CD4-positive, alpha-beta T cell (primary cell): ENCODE measurements around the gene TP53INP2. TPM values are rescaled to one million over a fixed set of nuclear protein-coding genes. Genes with fewer than 3 reads are reported as not detected.
"Not testable (repeated sequence)": the region's sequence is repeated elsewhere in the genome, so short reads cannot be mapped to it uniquely, and the experiment has no call there.

ENCODE experiments used
- ATAC-seq: fragments of 200-7000 bp; cut with Tn5 transposase; one replicate; pipeline ENCODE4 v1.10.0; 2022; ENCODE audit warnings: mild to moderate bottlenecking; ENCODE audit not compliant: poor library complexity
- CTCF ChIA-PET: fragments of 350-600 bp; sonication (Branson Sonifier 250); formaldehyde crosslinking; loops from one replicate; lab custom pipeline; 2021; ENCODE audit warnings: antibody characterized with exemption, inconsistent platforms; lab: Charles Lee
- POLR2A ChIA-PET: fragments of 350-600 bp; sonication (Branson Sonifier 250); formaldehyde crosslinking; loops from one replicate; lab custom pipeline; 2021; ENCODE audit warnings: antibody characterized with exemption, inconsistent platforms; lab: Charles Lee
- DNase-seq, 14 experiments: peaks; one replicate each; pipeline ENCODE4 v3.0.0-alpha.2; 2013 to 2020; ENCODE audit warnings: mixed read lengths in 2 of 14
- H3K27ac ChIP-seq, 2 donors: one replicate each; pipeline versions ENCODE4 v1.5.1 to v1.7.0; 2013; ENCODE audit warnings: low read length in 2 of 2, low read depth in 1 of 2, mild to moderate bottlenecking in 1 of 2
- H3K27me3 ChIP-seq, 2 experiments: 1 replicate in 1 of 2; 2 replicates in 1 of 2; pipeline versions ENCODE4 v1.6.1 to v1.7.0; 2013; ENCODE audit warnings: low read length in 2 of 2, control low read depth in 1 of 2, mild to moderate bottlenecking in 1 of 2, moderate library complexity in 1 of 2; ENCODE audit not compliant: insufficient read depth in 2 of 2, control insufficient read depth in 1 of 2
- H3K36me3 ChIP-seq: one replicate; pipeline ENCODE4 v1.6.1; 2013; ENCODE audit warnings: low read length, control low read depth; ENCODE audit not compliant: insufficient read depth
- H3K4me1 ChIP-seq: one replicate; pipeline ENCODE4 v1.6.1; 2013; ENCODE audit warnings: low read length, control low read depth; ENCODE audit not compliant: insufficient read depth
- H3K4me3 ChIP-seq: one replicate; pipeline ENCODE4 v1.5.1; 2013; ENCODE audit warnings: mild to moderate bottlenecking, low read length, moderate library complexity
- H3K9me3 ChIP-seq, 2 experiments: 1 replicate in 1 of 2; 2 replicates in 1 of 2; pipeline versions ENCODE4 v1.6.1 to v1.7.0; 2013; ENCODE audit warnings: low read length in 2 of 2, mild to moderate bottlenecking in 2 of 2, control low read depth in 1 of 2, moderate library complexity in 1 of 2; ENCODE audit not compliant: control insufficient read depth in 1 of 2, insufficient read depth in 1 of 2
- H3K27ac Mint-ChIP-seq: one replicate; pipeline ENCODE4 v1.8.0; 2020; ENCODE audit warnings: mixed read lengths
- H3K27me3 Mint-ChIP-seq: one replicate; pipeline ENCODE4 v1.8.0; 2021; ENCODE audit warnings: mixed read lengths
- H3K36me3 Mint-ChIP-seq: one replicate; pipeline ENCODE4 v1.8.0; 2021; ENCODE audit warnings: low read depth, mixed read lengths
- H3K4me1 Mint-ChIP-seq: one replicate; pipeline ENCODE4 v1.8.0; 2021; ENCODE audit warnings: low read depth, mixed read lengths
- H3K4me3 Mint-ChIP-seq: one replicate; pipeline ENCODE4 v1.8.0; 2020; ENCODE audit warnings: mild to moderate bottlenecking, mixed read lengths
- H3K9me3 Mint-ChIP-seq: one replicate; pipeline ENCODE4 v1.8.0; 2020; ENCODE audit warnings: mixed read lengths
- CTCF ChIP-seq: fragments of 200-600 bp; IDR thresholded peaks from one replicate; pipeline ENCODE4 v1.8.0; 2022; ENCODE audit warnings: antibody characterized with exemption, mild to moderate bottlenecking
- intact Hi-C, 2 experiments: fragments of 100-400 bp; cut with DNase I in 1 of 2; cut with micrococcal nuclease in 1 of 2; formaldehyde crosslinking; loops; one replicate each; pipeline versions ENCODE4 v1.15.1 to v1.9.0; 2023 to 2025; cut with DNase I, micrococcal nuclease
- total RNA-seq, 174 experiments: library from RNA in 2 of 174; stranded (reverse) in 2 of 174; gene quantifications; one replicate each; pipeline ENCODE4 v1.2.3 and lab custom pipeline; 2021 to 2026

TP53INP2 gene
- total RNA-seq, 2 experiments from 2014 or later: 65.8 to 72.7 TPM

GRCh38 chr20:34720266-34720665 lies 16.1 kb downstream of the TP53INP2 start:
- Histone ChIP-seq H3K27ac (no peak overlapping the region), H3K4me3 (no peak overlapping the region), H3K4me1 (no peaks in the 10 kb centered on the region), H3K27me3 (no peaks in the 10 kb centered on the region), H3K36me3 (peaks cover 33% of the 10 kb centered on the region), H3K9me3 (no peaks in the 10 kb centered on the region)
- ATAC-seq (no peak), DNase-seq (no peak)
- intact Hi-C loops: no loop called here
- no peaks in the 10 kb centered on the region for H3K4me1 Mint-ChIP-seq
- H3K27ac Mint-ChIP-seq: no peak overlapping the region
- no peak for TF ChIP-seq CTCF
- H3K36me3 Mint-ChIP-seq: peaks cover 60% of the 10 kb centered on the region
- H3K4me3 Mint-ChIP-seq: no peak overlapping the region
- POLR2A ChIA-PET: interaction anchor here (1.0 kb wide), 1 partner anchor 43 kb away, joined by 3 read pairs; the partner anchor contains the start of gene PIGU
- H3K9me3 Mint-ChIP-seq: no peaks in the 10 kb centered on the region
- CTCF ChIA-PET: interaction anchor here (0.5 to 0.9 kb wide), 2 partner anchors 10 to 414 kb away, joined by 3 read pairs; no protein-coding TSS in a partner anchor
- no peaks in the 10 kb centered on the region for H3K27me3 Mint-ChIP-seq

GRCh38 chr20:34722560-34722959 lies 18.4 kb downstream of the TP53INP2 start:
- H3K27me3 ChIP-seq, H3K4me1 ChIP-seq, H3K9me3 Mint-ChIP-seq, DNase-seq, H3K9me3 ChIP-seq, intact Hi-C loops, H3K27ac Mint-ChIP-seq, H3K27ac ChIP-seq, ATAC-seq, H3K4me1 Mint-ChIP-seq, H3K4me3 Mint-ChIP-seq, POLR2A ChIA-PET, H3K27me3 Mint-ChIP-seq, H3K4me3 ChIP-seq: not testable (repeated sequence)
- CTCF ChIA-PET: interaction anchor here (1.4 kb wide), 1 partner anchor 47 kb away, joined by 3 read pairs; no protein-coding TSS in a partner anchor
- peaks cover 43% of the 10 kb centered on the region for H3K36me3 ChIP-seq
- peaks cover 74% of the 10 kb centered on the region for H3K36me3 Mint-ChIP-seq

- ATAC-seq (no peak), DNase-seq (no peak)
- Histone ChIP-seq H3K27ac (no peak overlapping the region), H3K36me3 (peaks cover 42% of the 10 kb centered on the region), H3K4me1 (no peaks in the 10 kb centered on the region), H3K4me3 (no peak overlapping the region), H3K9me3 (no peaks in the 10 kb centered on the region), H3K27me3 (no peaks in the 10 kb centered on the region)
- peaks cover 75% of the 10 kb centered on the region for H3K36me3 Mint-ChIP-seq
- intact Hi-C loops: no loop called here
- no peak for TF ChIP-seq CTCF
- H3K27ac Mint-ChIP-seq: no peak overlapping the region
- no peaks in the 10 kb centered on the region for H3K27me3 Mint-ChIP-seq
- no peaks in the 10 kb centered on the region for H3K9me3 Mint-ChIP-seq
- H3K4me3 Mint-ChIP-seq: no peak overlapping the region
- POLR2A ChIA-PET: interaction anchor here (0.7 kb wide), 1 partner anchor 322 kb away, joined by 4 read pairs; no protein-coding TSS in a partner anchor
- no peaks in the 10 kb centered on the region for H3K4me1 Mint-ChIP-seq
- CTCF ChIA-PET: no interaction called here
These were observed 20.0 kb downstream of the TP53INP2 start for GRCh38 chr20:34724172-34724571.

GRCh38 chr20:34729416-34729815 lies 25.3 kb downstream of the TP53INP2 start:
- Histone ChIP-seq H3K4me3 (no peak overlapping the region), H3K27me3 (no peaks in the 10 kb centered on the region), H3K4me1 (no peaks in the 10 kb centered on the region), H3K9me3 (no peaks in the 10 kb centered on the region), H3K27ac (no peak overlapping the region), H3K36me3 (peaks cover 52% of the 10 kb centered on the region)
- H3K9me3 Mint-ChIP-seq: no peaks in the 10 kb centered on the region
- no peak overlapping the region for H3K4me3 Mint-ChIP-seq
- H3K36me3 Mint-ChIP-seq: peaks cover 74% of the 10 kb centered on the region
- H3K27me3 Mint-ChIP-seq: no peaks in the 10 kb centered on the region
- TF ChIP-seq CTCF: no peak
- ATAC-seq: no peak
- no peak for DNase-seq
- CTCF ChIA-PET: interaction anchor here (0.6 to 1.0 kb wide), 3 partner anchors 35 to 91 kb away, joined by 3 read pairs; no protein-coding TSS in a partner anchor
- no peak overlapping the region for H3K27ac Mint-ChIP-seq
- intact Hi-C loops: no loop called here
- POLR2A ChIA-PET: interaction anchor here (0.6 kb wide), 1 partner anchor 52 kb away, joined by 3 read pairs; no protein-coding TSS in a partner anchor
- H3K4me1 Mint-ChIP-seq: no peaks in the 10 kb centered on the region
